ENCODE data around the gene GGA1.
A peak's percentile ranks its signal among the peaks of the same experiment; 100 is the strongest.

GGA1 gene

GRCh38 chr22:37621352-37621860 lies 12.8 kb downstream of the GGA1 start:
- no peak overlapping the region for H3K4me3 ChIP-seq (ENCODE audit: low read depth, low read length)
- TF ChIP-seq MYC (IDR thresholded peaks at IDR 0.05; ENCODE audit: low read depth, low read length): no peak
- no peak for TF ChIP-seq POLR2A (IDR thresholded peaks at IDR 0.05; ENCODE audit: extremely low read depth, insufficient read length)
- no peak for TF ChIP-seq CTCF (IDR thresholded peaks at IDR 0.05; ENCODE audit: low read depth, low read length)
- no peak for TF ChIP-seq MAX (IDR thresholded peaks at IDR 0.05; ENCODE audit: low read depth, low read length)
- DNase-seq (ENCODE audit: low read depth): no peak

- DNase-seq (ENCODE audit: low read depth): peak; percentile 65
- TF ChIP-seq POLR2A (IDR thresholded peaks at IDR 0.05; ENCODE audit: extremely low read depth, insufficient read length) (no peak), CTCF (IDR thresholded peaks at IDR 0.05; ENCODE audit: low read depth, low read length) (peak; percentile 73), MAX (IDR thresholded peaks at IDR 0.05; ENCODE audit: low read depth, low read length) (no peak), MYC (IDR thresholded peaks at IDR 0.05; ENCODE audit: low read depth, low read length) (no peak)
- H3K4me3 ChIP-seq (ENCODE audit: low read depth, low read length): no peak overlapping the region
These were observed 14.7 kb downstream of the GGA1 start for GRCh38 chr22:37623075-37624016.

GRCh38 chr22:37624017-37624365 lies 15.4 kb downstream of the GGA1 start:
- no peak for DNase-seq (ENCODE audit: low read depth)
- no peak for TF ChIP-seq CTCF (IDR thresholded peaks at IDR 0.05; ENCODE audit: low read depth, low read length)
- TF ChIP-seq MAX (IDR thresholded peaks at IDR 0.05; ENCODE audit: low read depth, low read length): no peak
- TF ChIP-seq MYC (IDR thresholded peaks at IDR 0.05; ENCODE audit: low read depth, low read length): no peak
- no peak for TF ChIP-seq POLR2A (IDR thresholded peaks at IDR 0.05; ENCODE audit: extremely low read depth, insufficient read length)
- H3K4me3 ChIP-seq (ENCODE audit: low read depth, low read length): no peak overlapping the region

GRCh38 chr22:37624876-37625275 lies 16.2 kb downstream of the GGA1 start:
- no peak for TF ChIP-seq CTCF (IDR thresholded peaks at IDR 0.05; ENCODE audit: low read depth, low read length)
- TF ChIP-seq MYC (IDR thresholded peaks at IDR 0.05; ENCODE audit: low read depth, low read length): no peak
- TF ChIP-seq POLR2A (IDR thresholded peaks at IDR 0.05; ENCODE audit: extremely low read depth, insufficient read length): no peak
- TF ChIP-seq MAX (IDR thresholded peaks at IDR 0.05; ENCODE audit: low read depth, low read length): no peak
- DNase-seq (ENCODE audit: low read depth): no peak
- H3K4me3 ChIP-seq (ENCODE audit: low read depth, low read length): no peak overlapping the region

GRCh38 chr22:37625737-37626136 lies 17.1 kb downstream of the GGA1 start:
- H3K4me3 ChIP-seq (ENCODE audit: low read depth, low read length): no peak overlapping the region
- TF ChIP-seq CTCF (IDR thresholded peaks at IDR 0.05; ENCODE audit: low read depth, low read length) (no peak), POLR2A (IDR thresholded peaks at IDR 0.05; ENCODE audit: extremely low read depth, insufficient read length) (no peak), MYC (IDR thresholded peaks at IDR 0.05; ENCODE audit: low read depth, low read length) (no peak), MAX (IDR thresholded peaks at IDR 0.05; ENCODE audit: low read depth, low read length) (no peak)
- no peak for DNase-seq (ENCODE audit: low read depth)
